EL (cell line): ENCODE data around the gene CFAP47.
A peak's percentile ranks its signal among the peaks of the same experiment; 100 is the strongest.
"Not testable (repeated sequence)": the region's sequence is repeated elsewhere in the genome, so short reads cannot be mapped to it uniquely, and the experiment has no call there.

Experiments used
- DNase-seq: peaks from one replicate; pipeline ENCODE4 v3.0.0-alpha.2; 2016

CFAP47 gene

GRCh38 chrX:36234840-36235528, 315.4 kb downstream of the CFAP47 start:
- not testable (repeated sequence) for DNase-seq

- DNase-seq: no peak
Measured at GRCh38 chrX:36241397-36241796, 321.9 kb downstream of the CFAP47 start.

GRCh38 chrX:36266155-36266554, 346.6 kb downstream of the CFAP47 start:
- no peak for DNase-seq

DNA sequence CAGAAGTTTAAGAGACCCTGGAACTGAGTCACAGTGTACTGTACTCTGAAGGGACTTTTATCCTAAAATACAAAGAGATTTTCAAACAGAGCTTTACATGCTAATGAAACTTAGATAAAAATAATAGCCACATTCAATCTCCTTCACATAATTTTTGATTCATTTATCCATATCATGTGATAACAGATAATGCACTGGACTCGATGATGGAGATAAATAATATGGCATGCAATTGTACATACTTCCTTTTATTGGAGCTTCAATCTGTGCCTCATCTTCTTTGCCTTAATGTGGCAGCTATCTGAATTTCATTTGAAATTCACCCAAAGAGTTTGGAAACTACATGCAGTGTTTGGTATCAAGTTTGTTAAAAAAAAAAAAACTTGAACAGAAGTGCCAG, 390.6 kb downstream of the CFAP47 start:
- no peak for DNase-seq

DNA sequence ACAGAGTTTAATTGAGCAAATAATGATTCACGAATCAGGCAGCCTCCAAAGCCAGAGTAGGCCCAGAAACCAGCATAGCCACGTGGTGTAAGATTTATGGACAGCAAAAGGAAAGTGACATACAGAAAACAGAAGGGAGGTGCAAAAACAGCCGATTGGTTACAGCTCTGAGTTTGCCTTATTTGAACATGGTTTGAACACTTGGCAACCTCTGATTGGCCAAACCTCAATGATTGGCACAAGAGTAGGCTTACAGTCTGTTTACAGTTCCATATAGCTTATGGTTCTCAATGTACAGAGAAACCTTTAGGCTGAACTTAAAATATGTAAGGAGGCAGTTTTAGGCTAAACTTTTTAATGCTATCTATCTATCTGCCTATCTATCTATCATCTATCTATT, 394.8 kb downstream of the CFAP47 start:
- no peak for DNase-seq

DNA sequence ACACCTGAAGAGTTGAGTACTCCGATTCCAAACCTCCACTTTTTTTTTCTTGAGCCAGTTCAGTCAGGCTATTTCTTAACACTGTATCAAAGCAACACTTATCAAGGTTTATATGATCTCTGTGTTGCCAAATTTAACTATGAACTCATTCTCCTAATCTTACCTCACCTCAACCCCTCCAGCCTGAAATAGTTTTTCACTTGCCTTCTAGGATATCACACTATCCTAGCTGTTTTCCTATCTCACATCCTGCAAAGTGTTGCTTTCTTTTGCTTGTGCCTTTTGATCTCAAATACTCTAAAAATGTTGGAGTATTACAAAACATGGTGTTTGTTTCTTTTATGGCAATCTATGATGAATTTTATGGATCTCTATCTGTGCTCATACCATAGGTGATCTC, 415.0 kb downstream of the CFAP47 start:
- DNase-seq: no peak

GRCh38 chrX:36336751-36337150, 417.2 kb downstream of the CFAP47 start:
- no peak for DNase-seq

DNA sequence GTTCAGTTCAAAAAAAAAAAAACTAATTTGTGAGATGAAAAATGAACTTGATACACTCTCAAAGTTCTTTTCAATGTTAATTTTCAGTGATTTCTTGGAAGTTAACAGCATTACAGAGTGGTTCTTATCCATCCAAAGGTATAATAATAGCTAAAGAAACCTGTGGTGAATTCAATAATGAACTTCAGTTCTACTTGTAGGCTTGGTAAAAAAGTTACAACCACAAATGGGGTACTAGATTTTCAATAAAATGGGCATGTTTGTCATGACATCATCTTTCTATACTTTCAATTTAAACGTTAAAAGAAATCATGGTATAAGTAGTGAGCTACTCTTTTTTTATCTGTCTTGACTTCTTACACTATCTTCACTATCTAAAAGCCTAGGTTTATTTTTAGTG, 424.8 kb downstream of the CFAP47 start:
- no peak for DNase-seq

GRCh38 chrX:36348509-36348908, 429.0 kb downstream of the CFAP47 start:
- DNase-seq: no peak

- DNase-seq: no peak
Measured at GRCh38 chrX:36357855-36358254, 438.3 kb downstream of the CFAP47 start.

DNA sequence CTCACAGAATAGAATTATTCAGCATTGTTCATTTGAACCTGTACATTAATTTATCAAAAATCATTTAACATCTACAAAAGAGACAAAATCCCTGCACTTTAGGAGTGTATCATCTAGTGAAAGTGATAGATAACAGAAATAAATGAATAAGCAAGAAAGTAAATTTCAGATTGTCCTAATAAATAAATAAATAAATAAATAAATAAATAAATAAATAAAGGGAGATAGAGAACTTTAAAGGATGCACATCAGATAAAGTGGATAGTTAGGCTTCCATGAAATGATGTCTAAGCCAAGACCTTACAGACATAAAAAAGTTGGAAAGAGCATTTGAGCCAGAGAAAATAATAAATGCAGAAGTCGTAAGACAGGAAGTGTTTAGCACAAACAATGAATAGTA, 444.7 kb downstream of the CFAP47 start:
- DNase-seq: no peak

GRCh38 chrX:36383495-36383894, 464.0 kb downstream of the CFAP47 start:
- no peak for DNase-seq

DNA sequence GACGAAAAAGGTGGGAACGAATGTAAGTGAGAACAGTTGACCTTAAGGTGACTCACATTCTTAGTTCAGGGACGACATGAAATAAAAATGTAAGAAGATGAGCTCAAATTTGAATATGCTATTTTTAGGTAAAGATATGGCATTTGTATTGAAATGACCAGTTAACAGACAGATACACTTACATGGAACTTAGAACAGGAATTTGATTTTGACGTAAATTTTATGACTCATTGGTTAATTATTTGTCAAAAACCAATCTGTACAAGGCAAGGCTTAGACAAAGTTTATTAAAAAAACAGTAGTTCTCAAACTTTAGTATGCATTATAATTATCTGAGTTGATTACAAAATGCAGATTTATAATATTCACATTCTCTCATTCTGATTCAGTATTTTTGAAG, 469.4 kb downstream of the CFAP47 start:
- DNase-seq: peak; percentile 34

DNA sequence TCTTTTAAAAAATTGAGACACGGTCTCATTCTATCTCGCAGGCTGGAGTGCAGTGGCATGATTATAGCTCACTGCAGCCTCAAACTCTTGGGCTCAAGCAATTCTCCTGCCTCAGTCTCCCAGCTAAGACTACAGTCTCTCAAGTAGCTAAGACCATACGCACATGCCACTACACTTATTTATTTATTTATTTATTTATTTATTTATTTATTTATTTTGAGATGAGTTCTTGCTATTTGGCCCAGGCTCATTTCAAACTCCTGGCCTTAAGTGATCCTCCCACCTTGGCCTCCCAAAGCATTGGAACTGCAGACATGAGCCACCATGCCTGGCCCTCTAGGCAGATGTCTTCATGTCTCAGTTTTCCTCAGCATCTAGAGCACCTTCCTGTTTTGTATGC, 482.2 kb downstream of the CFAP47 start:
- no peak for DNase-seq

GRCh38 chrX:36407836-36408235, 488.3 kb downstream of the CFAP47 start:
- no peak for DNase-seq

- DNase-seq: peak; percentile 23
Measured at GRCh38 chrX:36414056-36414455, 494.5 kb downstream of the CFAP47 start.

DNA sequence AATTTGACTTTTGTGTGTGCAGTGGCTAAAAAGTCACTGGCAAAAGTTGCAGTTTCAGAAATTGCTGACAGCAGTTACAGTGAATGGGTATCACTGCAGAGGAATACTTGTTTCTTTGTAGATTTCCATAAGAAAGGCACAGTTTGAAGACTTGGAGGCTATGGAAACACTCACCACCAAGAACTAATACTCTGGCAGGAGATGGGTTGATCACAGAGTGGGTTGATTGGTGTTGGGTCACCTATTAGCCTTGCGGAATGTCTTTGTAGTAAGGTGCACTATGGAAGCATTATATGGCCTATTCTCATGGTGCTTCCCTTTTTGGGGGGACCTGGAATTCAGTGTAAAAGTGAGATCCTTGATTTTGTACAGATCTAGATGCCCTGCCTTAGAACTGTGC, 502.8 kb downstream of the CFAP47 start:
- DNase-seq: no peak

GRCh38 chrX:36431819-36432218, 512.3 kb downstream of the CFAP47 start:
- peak; percentile 80 for DNase-seq

GRCh38 chrX:36434522-36434921, 515.0 kb downstream of the CFAP47 start:
- peak; percentile 22 for DNase-seq
